Retinal pigment epithelial cell (primary cell): ENCODE measurements around the gene TIAM2.

Experiments used
- DNase-seq: peaks from one replicate; pipeline ENCODE4 v3.0.0-alpha.2; 2010; ENCODE audit warnings: low read depth
- H3K4me3 ChIP-seq: 2 replicates; pipeline ENCODE4 v1.5.1; 2011; ENCODE audit warnings: mild to moderate bottlenecking, low read length, control low read depth, moderate library complexity
- CTCF ChIP-seq: conservative IDR thresholded peaks from 2 replicates; pipeline ENCODE4 v1.5.1; 2011; ENCODE audit warnings: low read depth, low read length, control low read depth, inconsistent platforms

The TIAM2 gene

DNA sequence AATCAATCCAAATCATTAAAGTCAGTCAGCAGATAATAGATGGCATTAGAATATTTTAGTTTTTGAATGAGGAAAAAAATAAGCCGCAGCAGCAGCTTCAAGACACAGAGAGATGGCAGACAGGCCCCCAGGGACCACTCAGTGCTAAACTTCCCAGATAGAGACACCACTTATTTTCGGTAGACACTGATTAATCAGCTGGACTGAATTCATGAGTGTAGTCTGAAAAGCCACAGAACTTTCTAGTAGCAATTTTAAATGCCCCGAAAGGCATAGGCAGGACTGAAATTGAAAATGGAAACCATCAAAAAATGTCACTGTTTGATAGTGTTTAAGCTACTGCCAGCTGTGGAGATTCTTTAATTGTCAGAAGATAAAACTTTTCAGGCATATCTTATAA, 265.6 kb downstream of the TIAM2 start:
- TF ChIP-seq CTCF = no peak
- H3K4me3 ChIP-seq = no peak overlapping the region
- DNase-seq = no peak

DNA sequence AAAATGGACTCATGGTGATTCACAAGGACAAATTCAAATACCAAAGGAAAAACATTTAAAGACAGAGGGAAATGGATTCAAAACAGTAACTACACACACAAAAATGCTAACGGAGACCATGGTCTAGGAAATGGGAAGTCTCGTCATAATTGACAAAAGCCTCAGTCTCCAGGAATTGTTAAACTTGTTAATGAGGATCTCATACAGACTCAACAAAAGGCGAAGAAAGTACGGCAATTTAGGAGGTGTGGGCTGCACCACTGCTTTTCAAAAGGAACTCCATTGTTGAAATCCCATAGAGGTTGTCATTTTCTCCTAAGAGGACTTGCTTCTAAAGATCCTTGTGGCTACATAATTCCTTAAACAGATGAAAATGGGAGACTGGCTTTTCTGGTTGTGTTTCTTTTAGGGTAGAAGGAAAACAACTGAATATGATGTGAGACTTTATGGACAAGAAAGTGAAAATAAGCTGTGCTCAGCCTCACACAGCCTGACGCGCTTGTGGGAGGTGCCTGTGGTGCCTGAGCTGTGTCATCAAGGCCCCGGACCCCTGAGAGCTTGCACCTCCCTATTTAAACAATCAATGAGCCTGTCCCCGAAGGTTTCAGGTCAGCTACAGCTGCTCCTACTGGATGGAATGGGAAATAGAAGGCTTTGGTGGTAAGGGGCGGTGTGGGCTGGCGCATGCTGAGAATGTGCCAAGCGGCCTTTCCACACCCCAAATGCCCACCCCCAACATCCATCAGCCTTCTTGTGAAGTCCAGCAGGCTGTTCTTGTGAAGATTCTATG, 266.2 kb downstream of the TIAM2 start:
- no peak for DNase-seq
- TF ChIP-seq CTCF = peak; percentile 5
- H3K4me3 ChIP-seq = no peak overlapping the region

- no peak for TF ChIP-seq CTCF
- no peak overlapping the region for H3K4me3 ChIP-seq
- no peak for DNase-seq
These were observed 267.5 kb downstream of the TIAM2 start for GRCh38 chr6:155262655-155263054.

- DNase-seq = no peak
- H3K4me3 ChIP-seq = no peak within 1 kb of the TSS
- TF ChIP-seq CTCF = no peak
These were observed 268.4 kb downstream of the TIAM2 start, which contains the start of gene CLDN20 for GRCh38 chr6:155263373-155264063. TSS of gene CLDN20 (plus strand) at chr6:155264013. CDS start at chr6:155275720, 11,707 bp downstream.

DNA sequence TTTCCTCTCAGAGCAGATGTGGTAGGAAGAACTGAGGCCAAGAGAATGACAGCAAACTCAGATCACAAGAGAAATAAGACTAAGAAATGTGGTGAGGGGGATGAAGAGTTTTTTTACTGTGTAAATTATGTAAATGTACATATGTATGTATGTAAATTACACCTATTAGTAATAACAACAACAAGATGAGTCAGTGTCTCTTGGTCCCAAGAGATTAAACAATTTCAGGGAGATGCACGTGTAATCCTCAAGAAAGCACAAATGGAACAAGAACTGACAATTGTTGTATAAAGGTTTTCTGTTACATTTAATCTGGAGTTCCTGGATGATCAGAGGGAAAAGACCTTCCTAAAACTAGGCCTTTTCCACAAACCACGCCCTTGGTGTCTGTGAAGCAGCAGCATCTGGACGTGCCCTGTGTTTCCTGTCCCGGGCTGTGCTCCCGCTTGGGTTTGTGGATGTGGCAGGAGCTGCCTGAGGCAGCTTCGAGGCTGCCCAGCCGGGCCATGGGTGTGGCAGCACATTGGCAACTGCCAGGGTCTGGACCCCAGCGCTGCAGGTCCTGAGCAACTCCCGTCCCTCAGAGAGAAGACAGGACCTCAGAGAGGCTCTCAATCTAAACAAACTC, 269.7 kb downstream of the TIAM2 start:
- DNase-seq = no peak
- H3K4me3 ChIP-seq = no peak overlapping the region
- TF ChIP-seq CTCF = no peak

DNA sequence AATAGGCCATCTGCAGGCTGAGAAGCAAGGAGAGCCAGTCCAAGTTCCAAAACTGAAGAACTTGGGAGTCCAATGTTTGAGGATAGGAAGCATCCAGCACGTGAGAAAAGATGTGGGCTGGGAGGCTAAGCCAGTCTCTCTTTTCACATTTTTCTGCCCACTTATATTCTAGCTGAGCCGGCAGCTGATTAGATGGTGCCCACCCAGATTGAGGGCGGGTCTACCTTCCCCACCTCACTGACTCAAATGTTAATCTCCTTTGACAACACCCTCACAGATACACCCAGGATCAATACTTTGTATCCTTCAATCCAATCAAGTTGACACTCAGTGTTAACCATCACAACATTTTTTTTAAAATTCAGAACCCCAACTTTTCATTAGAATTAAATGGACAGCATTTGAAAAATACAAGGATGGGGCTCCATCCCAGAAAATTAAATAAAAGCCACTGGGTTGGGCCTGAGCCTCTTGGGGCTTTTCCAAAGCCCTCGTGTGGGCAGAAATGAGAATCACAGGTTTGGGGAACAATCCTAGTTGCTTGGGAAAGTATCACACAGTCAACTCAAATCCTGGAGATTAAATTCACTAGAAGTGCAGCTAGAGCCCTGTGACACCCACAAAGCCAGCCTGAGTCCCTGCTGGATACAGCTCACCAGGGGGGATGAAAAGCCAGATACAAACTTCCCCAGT, 270.9 kb downstream of the TIAM2 start:
- no peak overlapping the region for H3K4me3 ChIP-seq
- no peak for DNase-seq
- peak; percentile 18 for TF ChIP-seq CTCF
